GM12878 (cell line): ENCODE measurements around the gene LENG9. TPM values are rescaled to one million over a fixed set of nuclear protein-coding genes. Genes with fewer than 3 reads are reported as not detected.

Source experiments
- ATAC-seq: fragments of 200-7000 bp; cut with Tn5 transposase; 3 replicates; pipeline ENCODE4 v1.9.1; 2020; ENCODE audit warnings: mild to moderate bottlenecking, moderate library complexity
- BruUV-seq: library from RNA; stranded (reverse); fragments of 400-500 nt; replicated peaks from 2 replicates; lab custom pipeline; 2021; lab: Mats Ljungman, UMichigan
- CTCF ChIA-PET: fragments of 300-600 bp; sonication (Branson Sonifier 250); formaldehyde crosslinking; extraction: SDS; loops from one replicate; lab custom pipeline; 2021; ENCODE audit warnings: inconsistent platforms; lab: Yijun Ruan, JAX
- POLR2A ChIA-PET: fragments of 350-600 bp; formaldehyde crosslinking; extraction: SDS; loops from one replicate; lab custom pipeline; 2021; ENCODE audit warnings: inconsistent platforms; lab: Charles Lee
- RAD21 ChIA-PET: fragments of 300-600 bp; sonication (Branson Sonifier 250); formaldehyde crosslinking; loops from one replicate; lab custom pipeline; 2023; ENCODE audit warnings: antibody characterized with exemption; ENCODE audit not compliant: unreplicated experiment; lab: Charles Lee
- SMC1A ChIA-PET: fragments of 300-600 bp; sonication (Branson Sonifier 250); formaldehyde crosslinking; loops from one replicate; lab custom pipeline; 2023; ENCODE audit not compliant: unreplicated experiment, uncharacterized antibody; lab: Charles Lee
- DNase-seq: peaks from one replicate; pipeline ENCODE4 v3.0.0-alpha.2; 2011; ENCODE audit warnings: low read depth, low spot score
- FAIRE-seq: peaks from 3 replicates; lab custom pipeline; 2011; peaks lifted over from hg19 to GRCh38; lab: Jason Lieb, UNC
- H2AFZ ChIP-seq: 2 replicates; pipeline ENCODE4 v1.6.0; 2011; ENCODE audit warnings: low read depth, low read length, control low read depth; ENCODE audit not compliant: control insufficient read depth
- H3K27ac ChIP-seq: 2 replicates; pipeline ENCODE4 v1.5.1; 2011; ENCODE audit warnings: control low read depth; ENCODE audit not compliant: control insufficient read depth, insufficient read depth
- H3K27me3 ChIP-seq, 2 experiments: replicated peaks in 1 of 2; 2 replicates each; pipeline versions ENCODE4 v1.6.0 to v1.6.1; 2011; ENCODE audit warnings: low read length in 1 of 2; ENCODE audit not compliant: control insufficient read depth in 2 of 2, insufficient read depth in 2 of 2
- H3K36me3 ChIP-seq, 2 experiments: 2 replicates each; pipeline ENCODE4 v1.5.1; 2011; ENCODE audit warnings: low read length in 1 of 2; ENCODE audit not compliant: control insufficient read depth in 2 of 2, insufficient read depth in 2 of 2
- H3K4me1 ChIP-seq: 2 replicates; pipeline ENCODE4 v1.6.1; 2011; ENCODE audit warnings: mild to moderate bottlenecking, low read length, moderate library complexity, mixed read lengths; ENCODE audit not compliant: control insufficient read depth, insufficient read depth
- H3K4me2 ChIP-seq: 2 replicates; pipeline ENCODE4 v1.6.0; 2011; ENCODE audit warnings: control low read depth; ENCODE audit not compliant: control insufficient read depth, insufficient read depth
- H3K4me3 ChIP-seq: fragments of 200-600 bp; sonication (generic); 2 replicates; pipeline ENCODE4 v1.5.1; 2016
- H3K79me2 ChIP-seq: 2 replicates; pipeline ENCODE4 v1.6.0; 2011; ENCODE audit warnings: low read length; ENCODE audit not compliant: control insufficient read depth, insufficient read depth
- H3K9ac ChIP-seq: 2 replicates; pipeline ENCODE4 v1.8.0; 2011; ENCODE audit warnings: low read length, control low read depth, mixed read lengths; ENCODE audit not compliant: control insufficient read depth, insufficient read depth
- H3K9me3 ChIP-seq: replicated peaks from 3 replicates; pipeline ENCODE4 v1.5.1; 2011; ENCODE audit warnings: mild to moderate bottlenecking, low read length; ENCODE audit not compliant: control insufficient read depth, insufficient read depth
- H4K20me1 ChIP-seq: 2 replicates; pipeline ENCODE4 v1.6.0; 2011; ENCODE audit not compliant: control insufficient read depth, insufficient read depth
- BACH1 ChIP-seq: fragments of 450-650 bp; IDR thresholded peaks from 2 replicates; pipeline ENCODE4 v1.6.1; 2017; ENCODE audit warnings: mild to moderate bottlenecking, borderline replicate concordance
- BMI1 ChIP-seq: fragments of 450-650 bp; IDR thresholded peaks from 2 replicates; pipeline ENCODE4 v1.6.1; 2016; ENCODE audit warnings: mild to moderate bottlenecking, moderate library complexity, borderline replicate concordance
- EGR1 ChIP-seq, 2 experiments: IDR thresholded peaks; 1 replicate in 1 of 2; 2 replicates in 1 of 2; pipeline ENCODE4 v1.6.1; 2011 to 2012; ENCODE audit warnings: low read depth in 2 of 2, low read length in 2 of 2, borderline replicate concordance in 1 of 2, mild to moderate bottlenecking in 1 of 2, moderate library complexity in 1 of 2
- whole genome bisulfite sequencing: methylation state at CpG from one replicate; pipeline ENCODE4 v1.1.6; 2016; ENCODE audit warnings: low lambda C conversion rate; ENCODE audit not compliant: insufficient replicate concordance, insufficient coverage; ENCODE audit errors: missing lambda C conversion rate; 5-methylcytosine and 5-hydroxymethylcytosine counted together
- in situ Hi-C: fragments of 300-500 bp; cut with MboI; formaldehyde crosslinking; loops from 9 replicates; pipeline ENCODE4 v1.14.3; 2018; ENCODE audit warnings: mixed read lengths
- intact Hi-C: fragments of 100-400 bp; cut with micrococcal nuclease; formaldehyde crosslinking; loops from one replicate; pipeline ENCODE4 v1.14.2; 2022; ENCODE audit not compliant: unreplicated experiment
- polyA plus RNA-seq, 11 experiments: library from polyadenylated mRNA; depleted of rRNA in 4 of 11; unstranded in 6 of 11; stranded (reverse) in 5 of 11; fragments of >200 nt; fragmentation: Nextera tagmentation in 4 of 11; fragmentation: Illumina TruSeq in 1 of 11; extraction: Ambion mirVana in 4 of 11; extraction: Trizol in 1 of 11; gene quantifications; 1 replicate in 1 of 11; 2 replicates in 10 of 11; pipeline versions ENCODE4 v1.2.1 to v1.2.3, GENCODE V29; 2011 to 2016; ENCODE audit warnings: inconsistent platforms in 2 of 11, missing spikeins in 2 of 11, low read depth in 1 of 11
- total RNA-seq, 4 experiments: library from RNA; depleted of rRNA in 3 of 4; stranded (reverse); fragments of >200 nt in 3 of 4; fragmentation: Illumina TruSeq in 1 of 4; extraction: Trizol in 1 of 4; gene quantifications; 2 replicates each; pipeline versions ENCODE4 v1.2.1 to v1.2.3, GENCODE V29; 2013 to 2021

LENG9 gene
- total and polyA plus RNA-seq, 10 of the 15 experiments (the other 5 are each of a cell fraction or from before 2014, with no cell fraction given) = 0.09 to 2.9 (median 0.76) TPM; not detected in 1

DNA sequence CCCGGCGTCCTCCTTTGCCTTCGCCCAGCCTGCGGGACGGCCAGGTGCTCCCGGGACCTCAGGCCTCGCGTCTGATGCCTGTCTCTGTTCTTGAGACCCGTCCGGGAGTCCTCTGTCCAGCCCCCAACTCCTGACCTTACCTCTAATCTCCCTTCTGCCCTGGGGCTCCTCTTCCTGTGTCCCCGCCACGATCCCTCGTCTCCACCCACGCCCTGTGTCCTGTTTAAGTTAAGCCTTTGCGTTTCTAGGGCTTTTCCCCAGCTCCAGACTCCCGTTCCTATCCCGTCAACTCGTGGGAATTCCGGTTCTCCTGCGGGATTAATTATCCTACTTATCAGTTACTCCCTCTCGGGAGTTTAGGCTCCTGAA, 13.9 kb downstream of the LENG9 start:
- Histone ChIP-seq H3K9me3 (no peaks in the 10 kb centered on the region), H3K79me2 (peaks cover 56% of the 10 kb centered on the region), H3K4me1 (no peaks in the 10 kb centered on the region), H3K27me3 (no peaks in the 10 kb centered on the region), H3K4me2 (peak overlapping the region; percentile 89), H4K20me1 (peaks cover 7% of the 10 kb centered on the region), H3K27ac (peak overlapping the region; percentile 93), H3K36me3 (peaks cover 13 to 22% of the 10 kb centered on the region in 2 experiments), H3K4me3 (peak overlapping the region; percentile 90), H3K9ac (peak overlapping the region; percentile 92), H2AFZ (no peak overlapping the region)
- no peak for ATAC-seq
- BruUV-seq = no TSS peak
- in situ Hi-C loops (no loop called here), intact Hi-C loops (loop anchor here (1.0 kb wide), 1 partner anchor 14 kb away; the partner anchor contains the start of gene LENG9)
- SMC1A ChIA-PET = no interaction called here
- TF ChIP-seq BMI1 (0 out of 2 replicates have a peak, but pooled peaks have one; percentile 5), EGR1 (IDR thresholded peaks at IDR 0.05; ENCODE audit: borderline replicate concordance in 1 of 2, low read depth in 2 of 2, low read length in 2 of 2) (peak in 1 of 2 experiments; percentile 49; a peak in 1 of 3 replicates), BACH1 (no peak)
- POLR2A ChIA-PET = interaction anchor here (1.3 kb wide), 1 partner anchor 167 kb away, joined by 4 read pairs; no protein-coding TSS in a partner anchor
- RAD21 ChIA-PET = interaction anchor here (1.5 kb wide), 1 partner anchor 61 kb away, joined by 3 read pairs; no protein-coding TSS in a partner anchor
- 1% methylated on average over 21 of the region's 21 CpGs for WGBS
- FAIRE-seq = no peak
- CTCF ChIA-PET = no interaction called here
- no peak for DNase-seq
